NCI-H2196 (cell line): ENCODE data around the gene SLC35D2.

Source experiments
- DNase-seq: peaks from one replicate; lab custom pipeline; 2025; ENCODE audit not compliant: unreplicated experiment; lab: John Stamatoyannopoulos, UW

Gene SLC35D2

DNA sequence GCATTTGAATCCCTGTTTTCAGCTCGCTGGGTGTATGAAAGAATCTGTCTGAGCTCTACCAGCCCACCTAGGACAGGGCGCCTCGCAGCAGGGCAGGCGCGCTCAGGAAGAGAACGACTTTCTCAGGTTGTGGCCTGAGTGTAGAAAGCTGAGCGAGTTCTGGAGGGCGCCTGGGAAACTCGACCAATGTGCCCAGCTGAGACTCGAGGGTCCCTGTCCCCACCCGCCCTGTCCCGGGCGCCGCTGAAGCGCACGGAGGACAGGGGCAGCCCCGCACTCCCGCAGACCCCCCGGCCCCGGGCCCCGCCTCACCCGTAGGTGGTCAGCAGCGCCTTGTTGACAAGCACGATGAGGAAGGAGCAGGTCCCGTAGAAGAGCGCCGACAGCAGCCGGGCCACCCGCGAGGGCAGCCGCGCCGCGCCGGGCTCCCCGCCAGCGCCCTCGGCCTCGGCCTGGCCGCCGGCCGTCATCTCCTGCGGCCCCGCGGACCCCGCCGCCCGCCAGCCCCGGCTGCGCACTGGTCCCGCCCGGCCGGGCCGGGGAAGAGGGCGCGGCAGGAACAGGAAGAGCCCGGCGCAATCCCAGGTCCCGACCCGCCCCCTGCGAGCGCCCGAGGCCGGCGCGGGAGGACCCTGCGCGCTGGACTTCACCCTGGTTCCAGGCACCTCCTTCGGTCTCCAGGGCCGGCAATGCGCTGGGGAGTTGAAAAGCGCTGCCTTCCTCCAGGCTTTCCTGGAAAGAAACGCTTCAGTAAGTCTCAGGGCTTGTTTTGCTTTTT is at the start of gene SLC35D2:
Gene SLC35D2 (minus strand): TSS at position 547 of the 778 bp plus-strand sequence. CDS start 77 bp downstream, at position 470.
- peak; percentile 27 for DNase-seq

GRCh38 chr9:96430377-96430776 is 46.9 kb upstream of the SLC35D2 start:
- no peak for DNase-seq

- DNase-seq, result no peak
These were observed 46.2 kb upstream of the SLC35D2 start for GRCh38 chr9:96429732-96430131.

GRCh38 chr9:96425500-96426169 is 42.1 kb upstream of the SLC35D2 start:
- no peak for DNase-seq

- no peak for DNase-seq
These were observed 40.5 kb upstream of the SLC35D2 start for GRCh38 chr9:96423985-96424336.

DNA sequence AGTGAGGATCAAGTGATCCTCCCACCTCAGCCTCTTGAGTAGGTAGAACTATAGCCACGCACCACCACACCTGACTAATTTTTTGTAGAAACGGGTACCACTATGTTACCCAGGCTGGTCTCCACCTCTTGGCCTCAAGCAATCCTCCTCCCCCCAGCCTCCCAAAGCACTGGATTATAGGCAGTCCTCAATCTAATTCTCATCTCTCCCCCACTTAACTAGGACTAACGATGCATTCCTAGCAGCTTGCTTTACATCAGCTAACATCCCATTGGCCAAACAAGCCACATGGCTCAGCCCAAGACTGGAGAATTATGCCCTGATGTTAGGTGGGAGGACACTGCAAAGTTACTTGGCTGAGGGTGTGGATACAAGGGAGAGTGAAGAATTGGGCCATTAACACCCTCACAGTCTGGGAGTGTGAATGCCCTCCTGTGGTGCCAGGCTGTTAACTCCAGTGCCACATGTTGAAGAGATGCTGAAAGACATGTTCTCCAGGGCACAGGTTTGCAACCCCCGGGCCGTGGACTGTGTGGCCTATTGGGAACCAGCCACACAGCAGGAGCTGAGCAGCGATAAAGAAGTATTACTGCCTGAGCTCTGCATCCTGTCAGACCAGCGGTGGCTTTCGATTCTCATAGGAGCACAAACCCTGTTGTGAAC is 39.9 kb upstream of the SLC35D2 start:
- DNase-seq, result no peak

DNA sequence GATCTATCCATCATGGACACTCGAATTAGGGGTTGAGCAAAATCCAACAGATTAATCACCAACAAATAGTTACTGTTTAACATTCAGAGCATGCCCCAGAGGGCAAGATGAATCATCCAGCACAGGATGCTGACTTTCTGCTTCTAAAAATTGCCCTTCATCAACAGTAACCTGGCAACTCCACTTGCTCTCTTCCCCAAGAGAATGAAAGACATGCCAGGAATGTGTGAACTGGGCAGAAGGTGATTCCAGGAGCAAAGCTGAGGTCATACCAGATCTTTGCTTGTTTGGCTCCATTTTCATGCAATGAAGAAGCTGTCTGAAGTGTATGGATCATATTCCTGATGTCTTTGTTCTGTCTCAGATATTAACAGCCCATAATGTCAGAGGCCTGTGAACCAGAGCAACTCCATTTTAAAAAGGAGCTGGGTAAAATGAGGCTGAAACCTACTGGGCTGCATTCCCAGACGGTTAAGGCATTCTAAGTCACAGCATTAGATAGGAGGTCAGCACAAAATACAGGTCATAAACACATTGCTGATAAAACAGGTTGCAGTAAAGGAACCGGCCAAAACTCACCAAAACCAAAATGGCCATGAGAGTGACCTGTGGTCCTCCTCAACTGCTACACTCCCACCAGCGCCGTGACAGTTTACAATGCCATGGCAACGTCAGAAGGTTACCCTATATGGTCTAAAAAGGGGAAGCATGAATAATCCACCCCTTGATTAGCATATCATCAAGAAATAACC is 37.1 kb upstream of the SLC35D2 start:
- peak; percentile 63 for DNase-seq

DNA sequence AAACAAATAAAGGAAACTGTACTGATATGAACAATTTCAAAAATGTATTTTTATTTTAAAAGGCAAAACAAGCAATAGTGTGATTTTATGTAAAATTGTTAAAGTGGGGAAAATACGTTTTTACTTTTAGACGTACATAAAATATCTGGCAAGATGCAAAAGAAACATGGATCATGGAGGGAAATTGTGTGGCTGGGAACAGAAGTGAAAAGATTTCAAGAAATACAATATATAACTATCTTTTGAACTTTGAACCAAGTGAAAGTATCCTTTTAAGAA is 36.1 kb upstream of the SLC35D2 start:
- no peak for DNase-seq

GRCh38 chr9:96418920-96419690 is 35.6 kb upstream of the SLC35D2 start:
- peak; percentile 60 for DNase-seq

- DNase-seq, result peak; percentile 98
These were observed 34.8 kb upstream of the SLC35D2 start, which contains the start of gene ZNF367 for GRCh38 chr9:96418083-96418919. Gene ZNF367 (minus strand): TSS chr9:96418370. CDS start chr9:96418032, 338 bp downstream.

GRCh38 chr9:96417661-96418082 is 34.2 kb upstream of the SLC35D2 start:
- DNase-seq, result no peak

DNA sequence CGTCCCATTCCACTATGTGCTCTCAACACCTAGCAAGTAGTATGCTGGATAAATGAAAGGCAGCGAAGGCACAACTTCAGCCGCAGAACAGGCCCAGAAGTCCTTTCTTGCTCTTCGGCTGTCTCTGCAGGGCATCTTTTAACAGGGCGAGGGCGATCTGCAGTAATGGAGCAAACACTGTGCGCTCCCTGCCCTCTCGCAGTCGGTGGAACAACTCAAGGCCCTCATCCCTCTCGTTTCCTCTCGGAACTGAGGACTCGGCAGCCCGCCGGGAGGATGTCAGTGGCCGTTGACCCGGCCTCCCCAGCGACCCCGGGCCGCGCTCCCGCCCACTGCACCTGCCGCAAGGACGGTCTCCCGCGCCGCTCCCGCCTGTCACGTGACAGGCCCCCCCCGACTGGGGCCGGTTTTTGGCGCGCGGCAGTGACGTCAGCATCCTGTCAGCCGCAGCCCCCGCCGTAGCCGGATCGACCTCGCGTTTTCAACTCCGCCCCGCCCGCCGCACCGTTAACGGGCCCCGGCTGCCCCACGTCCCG is 33.6 kb upstream of the SLC35D2 start:
- peak; percentile 92 for DNase-seq

DNA sequence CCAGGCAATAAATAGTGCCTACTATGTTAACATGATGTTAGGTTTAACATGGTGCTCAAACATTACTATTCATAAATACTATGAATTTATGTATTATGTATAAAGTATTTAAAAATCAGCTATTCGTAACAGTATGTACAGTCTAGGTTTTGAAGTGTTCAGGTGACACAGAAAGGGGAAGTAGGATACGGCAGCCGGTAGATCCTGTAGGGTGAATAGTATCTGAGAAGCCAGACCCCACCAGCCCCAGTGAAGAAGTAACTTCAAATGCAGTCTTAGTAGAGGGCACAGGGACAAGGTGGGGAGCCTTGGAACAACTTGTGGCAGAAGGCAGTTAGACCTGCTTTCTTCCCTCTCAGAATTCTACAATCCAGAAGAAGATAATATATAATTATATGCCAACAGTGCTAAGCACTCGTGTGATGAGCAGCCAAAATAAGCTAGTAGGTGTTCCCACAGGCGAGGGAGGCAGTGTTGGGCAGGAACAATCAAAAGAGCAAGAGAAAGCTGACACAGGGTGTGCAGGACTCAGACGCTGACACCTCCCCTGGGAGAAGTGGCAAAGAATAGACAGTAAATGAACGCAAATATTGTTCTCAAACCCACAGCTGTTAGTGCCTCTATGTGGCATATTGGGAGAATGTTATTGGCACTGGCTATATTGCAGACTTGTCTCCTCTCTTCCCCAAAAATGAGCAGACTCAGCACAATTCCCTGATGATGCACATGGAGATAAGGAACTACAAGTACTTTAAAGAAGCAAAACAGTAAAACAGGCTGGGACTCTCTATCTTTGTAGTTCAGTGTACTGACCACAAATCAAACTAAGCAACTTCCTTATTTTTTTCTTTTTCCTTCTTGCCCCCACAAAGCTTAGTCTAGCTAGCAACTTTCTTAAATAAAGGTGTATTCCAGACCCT is 30.1 kb upstream of the SLC35D2 start:
- no peak for DNase-seq

- no peak for DNase-seq
These were observed 28.8 kb upstream of the SLC35D2 start for GRCh38 chr9:96412174-96412913.

DNA sequence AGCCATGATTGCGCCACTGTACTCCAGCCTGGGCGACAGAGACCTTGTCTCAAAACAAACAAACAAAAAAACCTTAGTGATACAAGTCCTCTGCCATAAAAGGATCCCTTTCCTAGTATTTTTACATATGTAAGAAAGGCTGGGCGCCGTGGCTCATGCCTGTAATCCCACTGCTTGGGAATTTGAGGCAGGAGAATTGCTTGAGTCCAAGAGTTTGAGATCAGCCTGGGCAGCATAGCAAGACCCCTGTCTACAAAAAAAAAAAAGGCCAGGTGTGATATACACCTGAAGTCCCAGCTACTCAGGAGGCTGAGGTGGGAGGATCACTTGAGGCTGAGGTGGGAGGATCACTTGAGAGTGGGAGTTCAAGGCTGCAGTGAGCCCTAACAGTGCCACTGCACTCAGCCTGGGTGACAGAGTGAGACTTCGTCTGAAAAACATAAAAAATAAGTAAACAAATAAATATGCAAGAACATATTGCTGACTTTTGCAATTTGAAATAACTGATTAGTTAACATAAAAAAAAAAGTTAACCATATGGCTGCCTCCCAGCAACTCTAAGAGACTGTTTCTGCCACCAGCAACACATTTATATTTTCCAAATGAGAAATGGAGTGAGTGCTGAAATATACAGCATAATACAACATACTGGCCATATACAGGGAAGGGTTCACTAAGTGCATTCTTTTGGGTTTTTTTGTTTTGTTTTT is 27.8 kb upstream of the SLC35D2 start:
- no peak for DNase-seq

GRCh38 chr9:96408409-96409280 is 25.1 kb upstream of the SLC35D2 start:
- DNase-seq, result no peak
